Neuron (in vitro differentiated cells): ENCODE measurements around the gene UBE2E3.

Source experiments
- H2AFZ ChIP-seq: one replicate; pipeline ENCODE4 v1.6.1; 2013; ENCODE audit warnings: low read depth, mild to moderate bottlenecking, inconsistent platforms, low read length, moderate library complexity
- H3K27me3 ChIP-seq: one replicate; pipeline ENCODE4 v1.6.1; 2013; ENCODE audit warnings: low read length; ENCODE audit not compliant: insufficient read depth
- H3K36me3 ChIP-seq: one replicate; pipeline ENCODE4 v1.6.1; 2013; ENCODE audit warnings: low read length; ENCODE audit not compliant: insufficient read depth
- H3K4me1 ChIP-seq: one replicate; pipeline ENCODE4 v1.6.1; 2013; ENCODE audit warnings: low read length; ENCODE audit not compliant: insufficient read depth
- H3K4me3 ChIP-seq: 2 replicates; pipeline ENCODE4 v1.5.1; 2013; ENCODE audit warnings: mild to moderate bottlenecking, low read length, moderate library complexity
- H3K9me3 ChIP-seq: one replicate; pipeline ENCODE4 v1.6.1; 2013; ENCODE audit warnings: low read length

The UBE2E3 gene

DNA sequence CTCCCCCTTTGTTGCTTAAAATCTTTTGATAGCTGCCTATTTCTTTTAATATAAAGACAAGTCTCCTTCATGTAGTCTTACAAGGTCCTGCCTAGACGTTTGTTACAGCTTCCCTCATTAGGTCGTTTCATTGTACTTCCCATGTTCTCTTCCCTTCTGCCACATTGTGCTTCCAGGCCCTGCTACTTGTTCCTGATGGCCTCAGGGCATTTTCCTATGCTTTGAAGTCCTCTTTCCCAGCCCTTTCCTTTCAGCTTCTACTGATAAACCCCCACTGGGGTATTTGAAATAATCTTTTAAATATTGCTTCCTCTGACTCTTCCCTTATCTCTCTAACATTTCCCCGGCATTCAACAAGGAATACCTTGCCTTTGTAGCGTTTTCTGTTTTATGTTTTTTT is 67.4 kb downstream of the UBE2E3 start:
- H3K4me3 ChIP-seq = no peak overlapping the region
- H3K27me3 ChIP-seq = no peaks in the 10 kb centered on the region
- no peaks in the 10 kb centered on the region for H3K9me3 ChIP-seq
- no peak overlapping the region for H2AFZ ChIP-seq
- H3K4me1 ChIP-seq = no peaks in the 10 kb centered on the region
- no peaks in the 10 kb centered on the region for H3K36me3 ChIP-seq

GRCh38 chr2:181051861-181052522 is 71.6 kb downstream of the UBE2E3 start:
- no peaks in the 10 kb centered on the region for H3K9me3 ChIP-seq
- no peak overlapping the region for H2AFZ ChIP-seq
- H3K36me3 ChIP-seq = no peaks in the 10 kb centered on the region
- no peak overlapping the region for H3K4me3 ChIP-seq
- H3K4me1 ChIP-seq = no peaks in the 10 kb centered on the region
- H3K27me3 ChIP-seq = no peaks in the 10 kb centered on the region

GRCh38 chr2:181052523-181052891 is 72.1 kb downstream of the UBE2E3 start:
- H2AFZ ChIP-seq = no peak overlapping the region
- no peaks in the 10 kb centered on the region for H3K9me3 ChIP-seq
- no peaks in the 10 kb centered on the region for H3K36me3 ChIP-seq
- H3K27me3 ChIP-seq = no peaks in the 10 kb centered on the region
- no peak overlapping the region for H3K4me3 ChIP-seq
- H3K4me1 ChIP-seq = no peaks in the 10 kb centered on the region

DNA sequence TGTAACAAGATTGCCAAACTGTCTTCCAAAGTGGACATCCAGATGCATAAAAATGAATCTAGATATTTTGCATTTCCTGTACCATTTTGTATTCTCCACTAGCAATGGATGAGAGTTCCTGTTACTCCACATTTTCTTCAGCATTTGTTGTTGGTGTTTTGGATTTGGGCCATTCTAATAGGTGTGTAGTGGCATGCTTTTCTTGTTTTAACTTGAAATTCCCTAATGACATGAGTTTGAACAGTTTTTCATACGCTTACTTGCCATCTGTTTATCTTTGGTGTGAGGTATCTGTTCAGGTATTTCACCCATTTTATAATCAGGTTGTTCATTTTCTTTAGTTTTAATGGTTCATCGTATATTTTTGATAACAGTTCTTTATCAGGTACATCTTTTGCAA is 73.9 kb downstream of the UBE2E3 start:
- Histone ChIP-seq H2AFZ (no peak overlapping the region), H3K27me3 (no peaks in the 10 kb centered on the region), H3K9me3 (no peaks in the 10 kb centered on the region), H3K4me3 (no peak overlapping the region), H3K4me1 (no peaks in the 10 kb centered on the region), H3K36me3 (peaks cover 1% of the 10 kb centered on the region)

DNA sequence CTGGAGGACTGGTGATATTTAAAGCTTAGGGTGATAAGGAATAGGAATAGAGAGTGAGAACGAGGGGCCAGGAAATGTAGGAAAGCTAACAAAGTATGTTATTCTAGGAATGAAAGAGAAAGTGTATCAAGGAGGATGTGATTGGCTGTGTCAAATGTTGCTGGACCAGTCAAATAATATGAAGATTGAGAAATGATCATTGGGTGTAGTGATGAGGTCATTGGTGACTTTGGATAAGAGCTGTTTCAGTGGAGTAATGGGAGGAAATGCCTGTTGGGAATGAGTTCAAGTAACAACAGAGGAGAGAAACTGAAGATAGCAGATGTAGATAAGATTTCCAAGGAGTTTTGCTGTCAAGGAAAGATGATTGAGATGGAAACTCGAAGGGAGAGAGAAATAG is 74.4 kb downstream of the UBE2E3 start:
- H2AFZ ChIP-seq = no peak overlapping the region
- no peaks in the 10 kb centered on the region for H3K9me3 ChIP-seq
- no peaks in the 10 kb centered on the region for H3K27me3 ChIP-seq
- H3K4me1 ChIP-seq = no peaks in the 10 kb centered on the region
- peaks cover 1% of the 10 kb centered on the region for H3K36me3 ChIP-seq
- no peak overlapping the region for H3K4me3 ChIP-seq

DNA sequence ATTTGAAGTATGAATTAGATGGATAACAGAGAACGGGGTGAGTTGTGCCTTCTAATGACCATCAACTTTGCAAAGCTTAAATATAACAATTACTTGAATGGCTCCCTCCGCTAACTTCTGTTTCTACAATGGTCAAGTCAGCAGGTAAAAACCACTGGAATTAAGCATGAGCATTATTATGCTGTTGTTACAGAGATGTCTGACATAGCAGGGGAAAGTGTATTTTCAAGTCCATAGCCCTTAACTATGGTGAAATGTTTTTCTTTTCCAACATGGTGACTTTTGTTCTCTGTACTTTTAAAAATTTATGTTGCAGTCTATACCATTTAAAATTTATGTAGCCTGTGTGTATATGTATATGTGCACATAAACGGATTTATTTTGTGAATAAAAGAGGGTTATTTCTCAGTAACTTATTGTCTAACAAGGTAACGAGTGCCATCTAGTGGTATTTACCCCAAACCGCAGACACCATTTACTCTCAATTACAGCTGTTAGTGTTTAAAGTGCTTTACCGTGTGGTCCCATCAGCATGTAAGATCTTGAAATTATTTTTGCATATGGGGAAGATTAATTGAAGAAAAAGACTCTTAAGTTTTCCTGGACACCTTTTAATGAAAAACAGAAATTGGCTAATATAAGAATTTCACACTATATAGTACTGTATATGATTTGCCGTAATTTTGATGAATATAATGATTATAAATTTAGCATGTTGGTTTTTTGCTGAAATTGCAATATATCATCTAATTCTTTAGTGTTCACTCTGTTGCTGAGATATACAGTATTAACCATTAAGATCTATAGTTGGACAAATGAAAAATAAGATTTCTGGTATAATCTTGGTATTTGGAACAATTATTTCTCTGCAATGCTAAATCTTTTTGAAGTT is 78.2 kb downstream of the UBE2E3 start:
- peaks cover 15% of the 10 kb centered on the region for H3K36me3 ChIP-seq

GRCh38 chr2:181063696-181064095 is 83.3 kb downstream of the UBE2E3 start:
- no peak overlapping the region for H2AFZ ChIP-seq
- H3K9me3 ChIP-seq = no peaks in the 10 kb centered on the region
- H3K4me3 ChIP-seq = no peak overlapping the region
- H3K36me3 ChIP-seq = peaks cover 15% of the 10 kb centered on the region
- no peaks in the 10 kb centered on the region for H3K27me3 ChIP-seq
- no peaks in the 10 kb centered on the region for H3K4me1 ChIP-seq

More for the DNA sequence above, 78.2 kb downstream of the UBE2E3 start:
- no peaks in the 10 kb centered on the region for H3K9me3 ChIP-seq
- H3K4me1 ChIP-seq = no peaks in the 10 kb centered on the region
- no peak overlapping the region for H2AFZ ChIP-seq
- H3K4me3 ChIP-seq = no peak overlapping the region
- no peaks in the 10 kb centered on the region for H3K27me3 ChIP-seq

GRCh38 chr2:181065458-181065857 is 85.1 kb downstream of the UBE2E3 start:
- Histone ChIP-seq H3K36me3 (peaks cover 14% of the 10 kb centered on the region), H2AFZ (no peak overlapping the region)

DNA sequence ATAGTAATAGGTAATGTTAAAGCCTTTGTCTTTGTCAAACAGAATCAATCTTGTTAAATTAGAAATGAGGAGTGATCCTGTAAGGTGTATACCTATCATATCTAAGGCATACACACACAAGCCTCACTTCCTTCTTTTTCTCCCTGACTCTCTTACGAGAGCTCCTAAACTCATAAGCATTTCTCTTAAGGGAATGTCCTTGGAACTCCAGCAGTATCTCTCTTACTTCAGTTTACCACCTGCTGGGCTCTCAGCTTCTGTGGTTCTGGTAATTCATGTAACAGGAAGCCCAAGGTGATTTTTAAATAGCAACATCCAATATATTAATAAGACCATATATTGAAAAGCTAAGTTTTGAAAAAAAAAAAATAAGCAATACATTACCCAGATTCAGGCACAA is 85.9 kb downstream of the UBE2E3 start:
- peaks cover 13% of the 10 kb centered on the region for H3K36me3 ChIP-seq
- no peaks in the 10 kb centered on the region for H3K27me3 ChIP-seq
- H3K4me1 ChIP-seq = no peaks in the 10 kb centered on the region
- H3K9me3 ChIP-seq = no peaks in the 10 kb centered on the region
- no peak overlapping the region for H3K4me3 ChIP-seq
- no peak overlapping the region for H2AFZ ChIP-seq

More at GRCh38 chr2:181065458-181065857, 85.1 kb downstream of the UBE2E3 start:
- no peaks in the 10 kb centered on the region for H3K9me3 ChIP-seq
- H3K27me3 ChIP-seq = no peaks in the 10 kb centered on the region
- H3K4me3 ChIP-seq = no peak overlapping the region
- no peaks in the 10 kb centered on the region for H3K4me1 ChIP-seq

DNA sequence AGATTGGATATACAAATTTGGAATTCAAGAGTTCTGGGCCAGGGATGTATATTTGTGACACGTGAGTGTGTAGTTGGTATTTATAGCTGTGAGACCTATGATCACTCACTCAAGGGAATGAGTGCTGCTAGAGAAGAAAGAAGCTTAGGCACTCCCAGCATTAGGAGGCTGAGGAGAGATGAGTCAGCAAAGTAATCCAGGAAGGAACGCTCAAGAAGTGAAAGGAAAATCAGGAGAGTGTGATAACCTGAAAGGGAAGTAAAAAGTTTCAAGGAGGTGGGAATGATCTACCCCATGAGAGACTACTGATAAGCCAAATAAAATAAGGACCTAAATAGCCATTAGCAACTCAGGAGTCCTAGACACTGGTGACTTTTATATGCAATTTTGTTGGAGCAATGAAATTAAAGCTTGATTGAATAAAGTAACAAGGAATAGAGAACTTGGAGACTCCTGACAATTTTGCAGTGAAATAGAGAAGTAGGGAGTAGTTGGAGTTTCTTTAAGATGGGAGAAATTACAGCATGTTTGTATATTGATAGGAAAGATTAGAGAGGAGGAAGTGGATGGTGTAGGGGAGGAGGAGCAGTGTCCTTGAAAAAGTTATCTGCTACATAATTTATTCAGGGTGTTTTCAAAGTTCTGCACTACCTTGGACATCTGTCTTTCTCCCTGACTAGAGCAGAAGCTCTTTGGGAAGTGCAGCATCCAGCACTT is 89.9 kb downstream of the UBE2E3 start:
- Histone ChIP-seq H3K9me3 (no peaks in the 10 kb centered on the region), H3K4me1 (no peaks in the 10 kb centered on the region), H3K4me3 (no peak overlapping the region), H2AFZ (no peak overlapping the region), H3K27me3 (no peaks in the 10 kb centered on the region), H3K36me3 (no peaks in the 10 kb centered on the region)

DNA sequence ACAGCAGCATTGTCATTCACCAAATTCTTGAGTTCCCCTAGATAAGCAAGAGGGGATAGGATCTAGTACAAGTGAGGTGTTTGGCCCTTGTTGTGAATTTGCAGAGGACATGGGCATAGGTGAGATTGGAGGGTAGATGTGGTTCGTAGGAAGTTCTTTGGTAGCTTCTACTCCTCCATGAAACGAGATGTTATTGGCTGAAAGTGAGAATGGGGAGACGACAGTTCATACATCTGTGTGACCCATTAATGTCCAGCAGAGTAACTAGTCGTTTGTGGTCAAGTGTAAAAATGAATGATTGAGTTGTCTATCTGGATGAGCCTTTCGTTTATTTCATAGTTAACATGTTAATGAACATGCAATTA is 90.4 kb downstream of the UBE2E3 start:
- H3K4me3 ChIP-seq = no peak overlapping the region
- no peak overlapping the region for H2AFZ ChIP-seq
- no peaks in the 10 kb centered on the region for H3K4me1 ChIP-seq
- H3K27me3 ChIP-seq = no peaks in the 10 kb centered on the region
- no peaks in the 10 kb centered on the region for H3K9me3 ChIP-seq
- H3K36me3 ChIP-seq = no peaks in the 10 kb centered on the region

- Histone ChIP-seq H3K27me3 (no peaks in the 10 kb centered on the region), H3K4me1 (no peaks in the 10 kb centered on the region), H3K36me3 (peaks cover 2% of the 10 kb centered on the region), H3K9me3 (no peaks in the 10 kb centered on the region), H2AFZ (no peak overlapping the region), H3K4me3 (no peak overlapping the region)
These were observed 92.3 kb downstream of the UBE2E3 start for GRCh38 chr2:181072486-181073235.
